GM19099 (cell line): Measurements from ENCODE around the gene STX8.

Experiments used
- POLR2A ChIP-seq: IDR thresholded peaks from 3 replicates; pipeline ENCODE4 v1.6.1; 2011; ENCODE audit warnings: low read depth; ENCODE audit not compliant: insufficient read length; ENCODE audit errors: extremely low read depth

Gene STX8

GRCh38 chr17:9247401-9247938 lies 328.1 kb downstream of the STX8 start:
- TF ChIP-seq POLR2A = no peak

GRCh38 chr17:9244066-9245052 lies 331.3 kb downstream of the STX8 start:
- no peak for TF ChIP-seq POLR2A

- TF ChIP-seq POLR2A = no peak
Observed at GRCh38 chr17:9242983-9243382, 332.6 kb downstream of the STX8 start.

- no peak for TF ChIP-seq POLR2A
Observed at GRCh38 chr17:9242497-9242881, 333.1 kb downstream of the STX8 start.

GRCh38 chr17:9241774-9242496 lies 333.7 kb downstream of the STX8 start:
- TF ChIP-seq POLR2A = no peak

GRCh38 chr17:9241371-9241712 lies 334.3 kb downstream of the STX8 start:
- no peak for TF ChIP-seq POLR2A

GRCh38 chr17:9240659-9241370 lies 334.8 kb downstream of the STX8 start:
- no peak for TF ChIP-seq POLR2A

GRCh38 chr17:9239793-9240658 lies 335.6 kb downstream of the STX8 start:
- TF ChIP-seq POLR2A = no peak

- TF ChIP-seq POLR2A = no peak
Observed at GRCh38 chr17:9239246-9239792, 336.3 kb downstream of the STX8 start.

GRCh38 chr17:9238340-9239245 lies 337.0 kb downstream of the STX8 start:
- no peak for TF ChIP-seq POLR2A

GRCh38 chr17:9237661-9238301 lies 337.8 kb downstream of the STX8 start:
- TF ChIP-seq POLR2A = no peak

- TF ChIP-seq POLR2A = no peak
Observed at GRCh38 chr17:9237053-9237410, 338.6 kb downstream of the STX8 start.
